Transverse colon (tissue), 3 donors: ENCODE measurements around the gene WIPF1.

Experiments
- CTCF ChIP-seq, 5 experiments: fragments of 200-600 bp in 3 of 5; fragments of 450-650 bp in 2 of 5; sonication (generic) in 3 of 5; IDR thresholded peaks; 1 replicate in 2 of 5; 2 replicates in 3 of 5; pipeline ENCODE4 v1.5.1; 2016 to 2017; ENCODE audit warnings: antibody characterized with exemption in 5 of 5, inconsistent platforms in 3 of 5, mild to moderate bottlenecking in 2 of 5, moderate library complexity in 1 of 5
- EP300 ChIP-seq: sonication (generic); formaldehyde crosslinking; IDR thresholded peaks from one replicate; pipeline ENCODE4 v1.6.1; 2017; ENCODE audit warnings: antibody characterized with exemption, low read depth
- POLR2A ChIP-seq: fragments of 450-650 bp; IDR thresholded peaks from one replicate; pipeline ENCODE4 v1.6.1; 2016; ENCODE audit warnings: antibody characterized with exemption, mild to moderate bottlenecking, moderate library complexity

GRCh38 chr2:174627216-174627615, 29.6 kb upstream of the WIPF1 start:
- TF ChIP-seq CTCF (IDR thresholded peaks at IDR 0.05) (no peak), POLR2A (no peak), EP300 (no peak)
